HFFc6 (cell line): ENCODE data around the gene ANKRD49. TPM values are rescaled to one million over a fixed set of nuclear protein-coding genes. Genes with fewer than 3 reads are reported as not detected.

Experiments used
- DNase-seq: peaks from one replicate; pipeline ENCODE4 v3.0.0-alpha.2; 2018
- H3K27ac Mint-ChIP-seq: 2 replicates; pipeline ENCODE4 v1.8.0; 2020; ENCODE audit warnings: mild to moderate bottlenecking, mixed read lengths
- H3K27me3 Mint-ChIP-seq: 2 replicates; pipeline ENCODE4 v1.8.0; 2021; ENCODE audit warnings: mild to moderate bottlenecking, moderate library complexity, mixed read lengths; ENCODE audit not compliant: insufficient read depth
- H3K36me3 Mint-ChIP-seq: 2 replicates; pipeline ENCODE4 v1.8.0; 2021; ENCODE audit warnings: low read depth, mixed read lengths
- H3K4me1 Mint-ChIP-seq: 2 replicates; pipeline ENCODE4 v1.8.0; 2020; ENCODE audit warnings: low read depth, mixed read lengths
- H3K4me3 Mint-ChIP-seq: 2 replicates; pipeline ENCODE4 v1.8.0; 2020; ENCODE audit warnings: mild to moderate bottlenecking, moderate library complexity, mixed read lengths
- H3K9me3 Mint-ChIP-seq: 2 replicates; pipeline ENCODE4 v1.8.0; 2020; ENCODE audit warnings: mild to moderate bottlenecking, mixed read lengths
- long read RNA-seq: library from polyadenylated mRNA; unstranded; transcript quantifications from one replicate; pipeline ENCODE4 v2.0.0, GENCODE V29; 2019
- total RNA-seq, 6 experiments: library from RNA; stranded (reverse); fragmentation: NEBNext Ultra II Directional; extraction: Animal tissue kit (Norgen Biotek cat#: 25700); gene quantifications; 2 replicates in 1 of 6; 3 replicates in 5 of 6; pipeline ENCODE4 v1.2.3, GENCODE V29; 2021
- TF ChIP-seq, protein P1 (sequence below): fragments of 200-600 bp; sonication (generic); IDR thresholded peaks from 2 replicates; pipeline ENCODE4 v1.5.0; 2021; ENCODE audit warnings: antibody characterized with exemption, mild to moderate bottlenecking

The ANKRD49 gene, protein sequence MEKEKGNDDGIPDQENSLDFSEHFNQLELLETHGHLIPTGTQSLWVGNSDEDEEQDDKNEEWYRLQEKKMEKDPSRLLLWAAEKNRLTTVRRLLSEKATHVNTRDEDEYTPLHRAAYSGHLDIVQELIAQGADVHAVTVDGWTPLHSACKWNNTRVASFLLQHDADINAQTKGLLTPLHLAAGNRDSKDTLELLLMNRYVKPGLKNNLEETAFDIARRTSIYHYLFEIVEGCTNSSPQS
- total RNA-seq: 1 to 10 TPM; 7.2 to 8.7 (median 7.9) TPM
- long read RNA-seq, transcript ANKRD49-210 (3 exons, 2,268 nt): major isoform, 6 of 11 reads
- long read RNA-seq, partial matches to known transcripts: 0 of 11 reads
- long read RNA-seq, other reads (novel, unspliced or antisense): 2 of 11 reads

DNA sequence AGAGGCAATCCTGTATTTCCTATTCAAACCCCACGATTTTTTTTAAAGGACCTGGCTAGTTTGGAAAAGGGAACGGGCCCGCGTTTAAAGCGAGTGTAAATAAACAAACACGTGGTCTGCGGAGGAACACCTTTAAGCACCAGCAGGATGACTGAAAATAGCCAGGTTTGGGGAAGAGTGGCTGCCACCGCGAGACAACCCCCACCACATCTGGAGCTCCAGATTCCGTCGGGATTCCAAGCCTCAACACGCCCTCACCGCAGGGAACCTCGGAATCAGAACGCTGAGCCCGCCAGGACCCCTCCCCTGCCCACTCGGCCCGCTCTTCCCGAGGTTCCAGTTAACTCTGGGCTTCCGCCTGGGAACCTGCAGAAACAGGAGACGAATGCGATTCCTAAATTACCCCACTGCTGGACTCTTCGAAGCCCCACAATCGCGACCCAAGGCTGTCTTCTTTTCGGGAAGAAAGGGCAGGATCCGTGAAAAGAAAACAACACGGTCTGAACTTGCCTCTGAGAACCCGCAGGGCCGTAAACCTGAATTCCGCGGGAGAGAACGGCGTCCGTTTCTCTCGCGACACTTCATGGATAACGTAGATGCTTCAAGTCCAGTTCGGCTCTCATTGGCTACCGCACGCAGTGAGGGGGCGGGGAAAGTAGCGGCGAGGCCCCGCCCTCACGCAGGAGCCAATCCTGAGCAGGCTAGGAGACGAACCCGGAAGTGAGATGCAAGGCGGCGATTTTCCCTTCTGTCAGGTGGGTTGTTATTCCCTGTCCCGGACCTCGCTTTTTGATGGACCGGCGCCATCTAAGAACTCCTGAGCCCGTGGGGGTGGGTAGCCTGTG lies at the start of gene ANKRD49, which contains the start of gene MRE11:
Gene ANKRD49, plus strand, starts transcription at position 704 of the 845 bp plus-strand sequence. CDS start 2,710 bp downstream, outside the sequence.
Gene MRE11, minus strand, starts transcription at position 564 of the 845 bp plus-strand sequence. CDS start 1,043 bp downstream, outside the sequence.
- TF ChIP-seq, protein P1, sequence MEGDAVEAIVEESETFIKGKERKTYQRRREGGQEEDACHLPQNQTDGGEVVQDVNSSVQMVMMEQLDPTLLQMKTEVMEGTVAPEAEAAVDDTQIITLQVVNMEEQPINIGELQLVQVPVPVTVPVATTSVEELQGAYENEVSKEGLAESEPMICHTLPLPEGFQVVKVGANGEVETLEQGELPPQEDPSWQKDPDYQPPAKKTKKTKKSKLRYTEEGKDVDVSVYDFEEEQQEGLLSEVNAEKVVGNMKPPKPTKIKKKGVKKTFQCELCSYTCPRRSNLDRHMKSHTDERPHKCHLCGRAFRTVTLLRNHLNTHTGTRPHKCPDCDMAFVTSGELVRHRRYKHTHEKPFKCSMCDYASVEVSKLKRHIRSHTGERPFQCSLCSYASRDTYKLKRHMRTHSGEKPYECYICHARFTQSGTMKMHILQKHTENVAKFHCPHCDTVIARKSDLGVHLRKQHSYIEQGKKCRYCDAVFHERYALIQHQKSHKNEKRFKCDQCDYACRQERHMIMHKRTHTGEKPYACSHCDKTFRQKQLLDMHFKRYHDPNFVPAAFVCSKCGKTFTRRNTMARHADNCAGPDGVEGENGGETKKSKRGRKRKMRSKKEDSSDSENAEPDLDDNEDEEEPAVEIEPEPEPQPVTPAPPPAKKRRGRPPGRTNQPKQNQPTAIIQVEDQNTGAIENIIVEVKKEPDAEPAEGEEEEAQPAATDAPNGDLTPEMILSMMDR: no peak
- H3K9me3 Mint-ChIP-seq: no peaks in the 10 kb centered on the region
- peak within 1 kb of the TSS; percentile 98 for H3K4me3 Mint-ChIP-seq
- H3K27ac Mint-ChIP-seq: peak within 1 kb of the TSS; percentile 96
- peak; percentile 97 for DNase-seq
- H3K27me3 Mint-ChIP-seq: no peaks in the 10 kb centered on the region
- H3K36me3 Mint-ChIP-seq: peaks cover 15% of the 10 kb centered on the region
- H3K4me1 Mint-ChIP-seq: peaks cover 26% of the 10 kb centered on the region

DNA sequence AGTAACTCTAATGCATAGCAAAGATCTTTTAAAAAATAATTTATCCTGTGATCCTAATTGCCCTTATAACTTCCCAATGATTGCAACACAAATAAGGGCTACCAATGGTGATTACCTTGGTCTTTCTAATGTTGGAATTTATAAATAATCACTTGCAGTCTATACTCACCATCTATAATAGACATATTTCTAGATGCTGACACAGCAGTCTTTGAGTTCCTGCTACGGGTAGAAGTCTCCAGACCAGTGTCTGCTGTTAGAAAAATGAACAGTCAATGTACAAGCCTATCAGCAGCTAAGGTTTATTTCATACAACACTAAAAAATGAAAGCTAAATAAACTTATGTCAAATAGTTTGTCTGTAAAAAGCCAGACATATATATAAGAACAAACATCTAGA lies 48.1 kb upstream of the ANKRD49 start:
- no peak overlapping the region for H3K4me3 Mint-ChIP-seq
- peaks cover 20% of the 10 kb centered on the region for H3K4me1 Mint-ChIP-seq
- no peaks in the 10 kb centered on the region for H3K9me3 Mint-ChIP-seq
- no peak for DNase-seq
- TF ChIP-seq, protein P1: no peak
- H3K27me3 Mint-ChIP-seq: no peaks in the 10 kb centered on the region
- H3K27ac Mint-ChIP-seq: no peak overlapping the region
- H3K36me3 Mint-ChIP-seq: no peaks in the 10 kb centered on the region

DNA sequence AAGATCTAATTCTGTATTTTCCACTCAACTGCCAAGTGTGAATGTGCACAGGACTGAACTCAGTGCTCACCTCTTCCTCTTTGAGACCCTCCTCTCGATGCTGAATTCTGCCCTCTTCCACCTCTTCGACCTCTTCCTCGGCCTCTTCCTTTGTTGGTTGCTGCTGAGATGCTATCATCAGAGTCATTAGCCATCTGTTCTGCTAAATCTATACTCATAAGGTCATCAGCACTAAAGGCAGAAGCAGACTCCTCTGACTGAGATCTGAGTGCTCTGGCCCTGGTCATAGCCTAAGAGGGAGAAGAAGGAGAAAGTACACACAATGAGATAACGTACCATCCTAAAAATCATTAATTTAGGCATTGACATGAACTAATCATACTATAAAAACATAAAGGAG lies 46.6 kb upstream of the ANKRD49 start:
- H3K27me3 Mint-ChIP-seq: no peaks in the 10 kb centered on the region
- no peak for DNase-seq
- peaks cover 24% of the 10 kb centered on the region for H3K4me1 Mint-ChIP-seq
- H3K9me3 Mint-ChIP-seq: no peaks in the 10 kb centered on the region
- H3K36me3 Mint-ChIP-seq: no peaks in the 10 kb centered on the region
- TF ChIP-seq, protein P1: no peak
- peak overlapping the region; percentile 20 for H3K27ac Mint-ChIP-seq
- H3K4me3 Mint-ChIP-seq: no peak overlapping the region

DNA sequence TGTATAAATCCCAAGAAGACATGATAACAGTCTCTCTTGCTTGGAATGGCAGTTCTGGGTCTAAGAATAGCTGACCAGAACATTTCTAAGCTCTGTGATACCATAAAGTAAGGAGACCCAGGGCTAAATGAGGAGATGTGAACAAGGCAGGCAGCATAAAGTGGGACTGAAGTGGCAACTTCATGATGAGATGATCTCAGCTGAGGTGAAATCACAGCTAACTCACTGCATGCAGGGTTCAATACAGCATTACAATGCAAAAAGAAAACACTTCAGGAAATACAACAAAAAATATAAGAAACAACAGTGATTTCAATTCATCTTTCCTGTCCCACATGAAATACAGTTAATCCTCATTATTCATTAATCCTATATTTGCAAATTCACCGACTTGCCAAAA lies 44.8 kb upstream of the ANKRD49 start:
- Mint-ChIP-seq H3K4me1 (peaks cover 24% of the 10 kb centered on the region), H3K9me3 (no peaks in the 10 kb centered on the region), H3K27ac (peak overlapping the region; percentile 59), H3K27me3 (no peaks in the 10 kb centered on the region), H3K36me3 (peaks cover 11% of the 10 kb centered on the region), H3K4me3 (no peak overlapping the region)
- TF ChIP-seq, protein P1: no peak
- no peak for DNase-seq

DNA sequence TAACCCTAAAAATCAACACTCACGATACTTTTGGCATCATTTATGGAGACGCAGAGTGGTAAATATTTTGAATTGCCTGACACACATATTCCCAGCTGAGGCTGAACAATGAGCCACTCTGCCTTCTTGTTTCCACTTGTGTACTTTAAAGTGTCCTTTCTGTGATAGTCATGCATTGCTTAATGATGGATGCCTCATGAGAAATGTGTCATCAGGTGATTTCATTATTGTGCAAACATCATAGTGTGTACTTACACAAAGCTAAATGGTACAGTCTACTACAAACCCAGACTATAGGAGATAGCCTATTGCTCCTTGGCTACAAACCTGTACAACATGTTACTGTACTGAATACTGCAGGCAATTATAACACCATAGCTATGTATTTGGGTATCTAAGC lies 44.3 kb upstream of the ANKRD49 start:
- no peak overlapping the region for H3K4me3 Mint-ChIP-seq
- peaks cover 11% of the 10 kb centered on the region for H3K36me3 Mint-ChIP-seq
- H3K27ac Mint-ChIP-seq: peak overlapping the region; percentile 59
- peaks cover 24% of the 10 kb centered on the region for H3K4me1 Mint-ChIP-seq
- no peaks in the 10 kb centered on the region for H3K9me3 Mint-ChIP-seq
- DNase-seq: peak; percentile 85
- TF ChIP-seq, protein P1: no peak
- H3K27me3 Mint-ChIP-seq: no peaks in the 10 kb centered on the region
